ENCODE measurements around the gene ACOT11.

DNA sequence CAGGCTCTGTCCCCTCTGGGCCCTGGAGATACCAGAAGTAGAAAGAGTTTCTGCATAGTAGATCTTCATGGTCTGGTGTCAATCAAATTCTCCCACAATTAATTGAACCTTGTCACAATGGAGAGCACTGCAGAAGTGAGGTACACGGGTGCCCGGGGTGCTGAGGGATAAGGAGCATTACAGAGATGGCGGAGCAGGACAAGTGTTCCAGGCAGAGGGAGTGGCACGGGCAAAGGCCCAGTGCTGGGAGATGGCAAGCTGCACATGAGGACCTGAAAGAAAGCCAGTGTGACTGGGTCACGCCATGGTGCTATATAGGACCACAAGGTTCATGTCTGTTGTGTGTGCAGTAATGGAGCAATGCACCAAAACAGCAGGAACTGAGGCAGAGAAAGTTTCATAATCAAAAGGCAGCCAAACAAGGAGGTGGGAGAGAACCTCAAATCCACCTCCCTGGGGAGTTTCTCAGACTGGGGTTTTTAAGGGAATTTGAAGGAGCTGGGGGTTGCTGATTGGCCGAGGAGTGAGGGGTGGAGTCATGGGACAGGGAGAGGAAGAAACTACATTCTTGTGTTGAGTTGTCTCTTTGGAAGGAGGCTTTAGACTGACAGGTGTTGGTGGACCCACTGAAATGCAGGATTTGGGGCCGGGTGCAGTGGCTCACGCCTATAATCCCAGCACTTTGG is 27.7 kb downstream of the ACOT11 start:
- TF ChIP-seq EP300 (IDR thresholded peaks at IDR 0.05; ENCODE audit: low read length) = no peak
- no peak for TF ChIP-seq JUN (IDR thresholded peaks at IDR 0.05; ENCODE audit: borderline replicate concordance, low read depth, low read length)
- TF ChIP-seq JUN (CRISPR knock-in tag; IDR thresholded peaks at IDR 0.05; ENCODE audit: borderline replicate concordance) = no peak
- TF ChIP-seq PCBP2 (IDR thresholded peaks at IDR 0.05; ENCODE audit: low read depth, low read length, poor library complexity, severe bottlenecking) = no peak
- TF ChIP-seq TCF3 (CRISPR knock-in tag; IDR thresholded peaks at IDR 0.05) = no peak
- TF ChIP-seq SMC3 (conservative IDR thresholded peaks at IDR 0.05; ENCODE audit: insufficient read depth, low read depth, low read length) = no peak
- TF ChIP-seq ZNF263 (CRISPR knock-in tag; IDR thresholded peaks at IDR 0.05; ENCODE audit: borderline replicate concordance) = no peak
- TF ChIP-seq ZNF124 (CRISPR knock-in tag; IDR thresholded peaks at IDR 0.05) = no peak
- TF ChIP-seq, protein P1, sequence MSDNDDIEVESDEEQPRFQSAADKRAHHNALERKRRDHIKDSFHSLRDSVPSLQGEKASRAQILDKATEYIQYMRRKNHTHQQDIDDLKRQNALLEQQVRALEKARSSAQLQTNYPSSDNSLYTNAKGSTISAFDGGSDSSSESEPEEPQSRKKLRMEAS (CRISPR knock-in tag; IDR thresholded peaks at IDR 0.05) = no peak
- no peak for TF ChIP-seq XRCC4 (IDR thresholded peaks at IDR 0.05; ENCODE audit: extremely low read depth, insufficient read depth, insufficient read length)
- TF ChIP-seq, protein P2, sequence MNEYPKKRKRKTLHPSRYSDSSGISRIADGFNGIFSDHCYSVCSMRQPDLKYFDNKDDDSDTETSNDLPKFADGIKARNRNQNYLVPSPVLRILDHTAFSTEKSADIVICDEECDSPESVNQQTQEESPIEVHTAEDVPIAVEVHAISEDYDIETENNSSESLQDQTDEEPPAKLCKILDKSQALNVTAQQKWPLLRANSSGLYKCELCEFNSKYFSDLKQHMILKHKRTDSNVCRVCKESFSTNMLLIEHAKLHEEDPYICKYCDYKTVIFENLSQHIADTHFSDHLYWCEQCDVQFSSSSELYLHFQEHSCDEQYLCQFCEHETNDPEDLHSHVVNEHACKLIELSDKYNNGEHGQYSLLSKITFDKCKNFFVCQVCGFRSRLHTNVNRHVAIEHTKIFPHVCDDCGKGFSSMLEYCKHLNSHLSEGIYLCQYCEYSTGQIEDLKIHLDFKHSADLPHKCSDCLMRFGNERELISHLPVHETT (CRISPR knock-in tag; conservative IDR thresholded peaks at IDR 0.05 in 1 of 2, IDR thresholded peaks at IDR 0.05 in 1 of 2) = no peak
- no peak for TF ChIP-seq CAMTA2 (CRISPR knock-in tag; conservative IDR thresholded peaks at IDR 0.05)
